Hindlimb muscle (tissue), 1 donor: Measurements from ENCODE around the gene ATPAF1. TPM values are rescaled to one million over a fixed set of nuclear protein-coding genes. Genes with fewer than 3 reads are reported as not detected.

Experiments used
- DNase-seq: peaks from one replicate; pipeline ENCODE4 v3.0.0-alpha.2; 2013
- polyA plus RNA-seq: library from polyadenylated mRNA; unstranded; fragments of 120-200 nt; gene quantifications from one replicate; pipeline ENCODE4 v1.2.1, GENCODE V29; 2013; ENCODE audit not compliant: insufficient read length

ATPAF1 gene
- polyA plus RNA-seq, 1 donor = 51.7 TPM

- no peak for DNase-seq
Observed at GRCh38 chr1:46582972-46583371, 85.2 kb downstream of the ATPAF1 start.

Other genes starting within 250 kb of the ATPAF1 start
- not detected for gene DMBX1, start 178.5 kb downstream of the ATPAF1 start, polyA plus RNA-seq
- gene KNCN, start 116.7 kb downstream of the ATPAF1 start, polyA plus RNA-seq = not detected
- gene MKNK1, start 64.1 kb downstream of the ATPAF1 start, polyA plus RNA-seq = 34.1 TPM
- 12.3 TPM for gene MOB3C, start 51.6 kb downstream of the ATPAF1 start, polyA plus RNA-seq
- gene TEX38, start 3.5 kb upstream of the ATPAF1 start, polyA plus RNA-seq = 0.28 TPM
- gene EFCAB14, start 50.8 kb upstream of the ATPAF1 start, polyA plus RNA-seq = 95.7 TPM
- not detected for gene CYP4B1, start 130.7 kb upstream of the ATPAF1 start, polyA plus RNA-seq